GM23248 (cell line): ENCODE data around the gene CDH16.

Source experiments
- EZH2 ChIP-seq: fragments of 200-600 bp; sonication (generic); IDR thresholded peaks from 2 replicates; pipeline ENCODE4 v1.6.1; 2018; ENCODE audit warnings: antibody characterized with exemption, mild to moderate bottlenecking; ENCODE audit not compliant: insufficient read depth, poor library complexity, severe bottlenecking
- EZH2phosphoT487 ChIP-seq: fragments of 200-600 bp; sonication (generic); IDR thresholded peaks from 2 replicates; pipeline ENCODE4 v1.6.1; 2018; ENCODE audit warnings: antibody characterized with exemption, moderate library complexity, mild to moderate bottlenecking, low read depth; ENCODE audit not compliant: insufficient read depth

- TF ChIP-seq EZH2 (no peak), EZH2phosphoT487 (no peak)
Measured at GRCh38 chr16:66910175-66910940, 8.3 kb downstream of the CDH16 start.
